ENCODE data around the gene ZNF467.

Gene ZNF467

DNA sequence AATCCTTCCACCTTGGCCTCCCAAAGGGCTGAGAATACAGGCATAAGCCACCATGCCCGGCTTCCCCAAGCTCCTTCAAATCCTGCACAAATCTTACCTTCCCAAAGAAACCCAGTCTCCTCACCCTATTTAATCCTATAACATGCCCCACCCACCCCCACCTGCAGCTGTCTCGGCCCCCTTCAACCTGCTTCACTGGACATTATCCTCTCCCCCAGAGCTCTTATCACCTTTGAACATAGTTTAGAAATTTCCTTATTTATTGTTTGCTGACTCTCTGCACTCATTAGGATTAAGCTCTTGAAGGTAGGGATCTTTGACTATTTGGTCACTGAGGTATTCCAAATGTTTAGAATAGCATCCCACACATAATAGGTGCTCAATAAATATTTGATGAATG is 3.5 kb downstream of the ZNF467 start:
- TF ChIP-seq, protein P1, sequence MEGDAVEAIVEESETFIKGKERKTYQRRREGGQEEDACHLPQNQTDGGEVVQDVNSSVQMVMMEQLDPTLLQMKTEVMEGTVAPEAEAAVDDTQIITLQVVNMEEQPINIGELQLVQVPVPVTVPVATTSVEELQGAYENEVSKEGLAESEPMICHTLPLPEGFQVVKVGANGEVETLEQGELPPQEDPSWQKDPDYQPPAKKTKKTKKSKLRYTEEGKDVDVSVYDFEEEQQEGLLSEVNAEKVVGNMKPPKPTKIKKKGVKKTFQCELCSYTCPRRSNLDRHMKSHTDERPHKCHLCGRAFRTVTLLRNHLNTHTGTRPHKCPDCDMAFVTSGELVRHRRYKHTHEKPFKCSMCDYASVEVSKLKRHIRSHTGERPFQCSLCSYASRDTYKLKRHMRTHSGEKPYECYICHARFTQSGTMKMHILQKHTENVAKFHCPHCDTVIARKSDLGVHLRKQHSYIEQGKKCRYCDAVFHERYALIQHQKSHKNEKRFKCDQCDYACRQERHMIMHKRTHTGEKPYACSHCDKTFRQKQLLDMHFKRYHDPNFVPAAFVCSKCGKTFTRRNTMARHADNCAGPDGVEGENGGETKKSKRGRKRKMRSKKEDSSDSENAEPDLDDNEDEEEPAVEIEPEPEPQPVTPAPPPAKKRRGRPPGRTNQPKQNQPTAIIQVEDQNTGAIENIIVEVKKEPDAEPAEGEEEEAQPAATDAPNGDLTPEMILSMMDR (IDR thresholded peaks at IDR 0.05; ENCODE audit: borderline replicate concordance, control extremely low read depth, extremely low read depth, insufficient read depth, missing control alignments) = no peak
- no peak for DNase-seq (ENCODE audit: low spot score)
- in situ Hi-C loops (cut with MboI; ENCODE audit: low sequenced_read_pairs, unreplicated experiment) = no loop called here

DNA sequence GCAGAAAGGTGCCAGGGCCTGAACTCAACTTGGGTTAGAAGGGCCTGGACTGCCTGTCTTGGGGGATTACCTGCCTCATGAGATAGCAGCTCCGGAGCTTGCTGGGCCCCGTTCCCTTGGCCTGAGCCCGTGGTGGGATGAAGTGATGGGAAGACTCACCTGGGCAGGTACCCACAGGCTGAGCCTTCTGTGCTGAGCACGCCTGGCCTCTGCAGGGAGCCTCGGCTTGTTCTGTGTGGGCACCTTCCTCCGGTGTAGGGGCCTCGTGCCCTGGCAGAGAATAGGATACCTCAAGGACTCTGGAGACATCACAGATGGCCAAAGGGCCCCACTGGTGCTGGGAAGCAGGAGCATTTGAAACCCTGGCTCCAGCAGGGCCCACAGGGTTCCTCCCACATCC is 4.5 kb downstream of the ZNF467 start:
- DNase-seq (ENCODE audit: low spot score) = no peak
- in situ Hi-C loops (cut with MboI; ENCODE audit: low sequenced_read_pairs, unreplicated experiment) = no loop called here
- TF ChIP-seq, protein P1 (IDR thresholded peaks at IDR 0.05; ENCODE audit: borderline replicate concordance, control extremely low read depth, extremely low read depth, insufficient read depth, missing control alignments) = no peak

DNA sequence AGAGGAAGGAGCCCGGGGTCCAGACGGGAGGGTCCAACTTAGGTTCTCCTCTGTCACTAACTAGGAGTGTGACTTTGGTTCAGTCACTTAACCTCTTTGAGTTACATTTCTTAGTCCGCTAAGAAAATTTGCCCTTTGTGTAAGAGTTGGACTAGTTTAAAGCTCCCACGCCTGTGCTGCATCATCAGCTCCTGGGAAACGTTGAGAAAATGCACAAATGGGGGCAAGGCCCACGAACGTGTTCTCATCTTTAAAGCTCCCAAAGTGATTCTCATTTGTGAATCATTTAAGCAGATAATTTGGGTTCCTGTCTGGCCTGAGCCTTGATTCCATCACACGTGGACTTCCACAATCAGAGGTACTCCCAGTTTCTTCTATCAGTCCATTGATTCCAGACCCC is 6.3 kb downstream of the ZNF467 start:
- DNase-seq (ENCODE audit: low spot score) = no peak
- in situ Hi-C loops (cut with MboI; ENCODE audit: low sequenced_read_pairs, unreplicated experiment) = no loop called here
- TF ChIP-seq, protein P1 (IDR thresholded peaks at IDR 0.05; ENCODE audit: borderline replicate concordance, control extremely low read depth, extremely low read depth, insufficient read depth, missing control alignments) = no peak

DNA sequence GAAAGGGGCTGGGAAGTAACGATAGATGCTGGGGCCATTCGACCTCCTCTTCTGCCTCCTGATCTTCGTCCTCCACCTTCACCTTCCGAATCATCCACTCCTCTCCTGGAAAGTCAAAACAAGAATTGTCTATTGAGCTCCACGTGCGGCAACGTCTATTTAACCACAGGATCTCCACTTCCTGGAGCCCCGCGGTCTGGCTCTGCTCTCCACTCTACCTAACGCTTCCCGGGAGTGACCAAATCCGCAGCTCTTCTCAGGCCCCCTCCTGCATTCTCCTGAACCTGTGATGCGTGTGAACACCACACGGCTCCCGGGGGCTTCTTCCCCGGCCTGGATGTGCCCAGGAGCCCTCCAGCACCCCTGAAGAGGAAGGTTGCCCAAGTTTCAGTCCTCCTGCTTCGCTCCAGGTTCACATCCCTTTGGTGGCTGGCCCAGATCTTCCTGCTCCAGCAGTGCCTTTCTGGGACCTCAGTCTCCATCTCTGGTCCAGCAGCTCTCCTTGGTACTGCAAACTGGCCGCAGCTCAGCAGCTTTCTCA is 7.2 kb downstream of the ZNF467 start:
- DNase-seq (ENCODE audit: low spot score) = no peak
- in situ Hi-C loops (cut with MboI; ENCODE audit: low sequenced_read_pairs, unreplicated experiment) = no loop called here
- TF ChIP-seq, protein P1 (IDR thresholded peaks at IDR 0.05; ENCODE audit: borderline replicate concordance, control extremely low read depth, extremely low read depth, insufficient read depth, missing control alignments) = no peak

DNA sequence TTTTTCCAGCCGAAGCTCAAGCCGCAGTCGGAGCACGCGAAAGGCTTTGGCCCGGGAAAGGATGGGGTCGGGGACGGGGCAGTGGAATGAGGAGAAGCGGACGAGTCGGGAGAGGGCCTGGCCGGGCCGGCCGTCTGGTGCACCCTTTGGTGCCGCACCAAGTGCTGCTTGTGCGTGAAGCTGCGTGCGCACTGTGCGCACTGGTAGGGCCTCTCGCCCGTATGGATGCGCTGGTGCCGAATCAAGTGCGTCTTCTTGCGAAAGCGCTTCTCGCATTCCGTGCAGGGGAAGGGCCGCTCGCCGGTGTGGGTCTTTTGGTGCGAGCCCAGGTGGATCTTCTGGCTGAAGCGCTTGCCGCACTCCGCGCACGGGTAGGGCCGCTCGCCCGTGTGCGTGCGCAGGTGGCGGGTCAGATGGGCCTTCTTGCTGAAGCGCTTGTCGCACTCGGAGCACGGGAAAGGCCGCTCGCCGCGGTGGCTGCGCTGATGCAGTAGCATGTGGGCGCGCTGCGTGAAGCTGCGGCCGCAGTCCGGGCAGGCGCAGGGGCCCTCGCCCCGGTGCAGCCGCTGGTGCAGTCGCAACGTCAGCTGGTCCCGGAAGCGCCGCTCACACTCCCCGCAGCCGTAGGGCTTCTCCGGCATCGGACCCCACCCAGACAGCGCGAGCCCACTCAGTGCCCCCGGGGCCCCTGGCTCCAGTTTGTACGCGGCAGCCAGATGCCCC is 7.8 kb downstream of the ZNF467 start:
- DNase-seq (ENCODE audit: low spot score) = no peak
- TF ChIP-seq, protein P1 (IDR thresholded peaks at IDR 0.05; ENCODE audit: borderline replicate concordance, control extremely low read depth, extremely low read depth, insufficient read depth, missing control alignments) = no peak

DNA sequence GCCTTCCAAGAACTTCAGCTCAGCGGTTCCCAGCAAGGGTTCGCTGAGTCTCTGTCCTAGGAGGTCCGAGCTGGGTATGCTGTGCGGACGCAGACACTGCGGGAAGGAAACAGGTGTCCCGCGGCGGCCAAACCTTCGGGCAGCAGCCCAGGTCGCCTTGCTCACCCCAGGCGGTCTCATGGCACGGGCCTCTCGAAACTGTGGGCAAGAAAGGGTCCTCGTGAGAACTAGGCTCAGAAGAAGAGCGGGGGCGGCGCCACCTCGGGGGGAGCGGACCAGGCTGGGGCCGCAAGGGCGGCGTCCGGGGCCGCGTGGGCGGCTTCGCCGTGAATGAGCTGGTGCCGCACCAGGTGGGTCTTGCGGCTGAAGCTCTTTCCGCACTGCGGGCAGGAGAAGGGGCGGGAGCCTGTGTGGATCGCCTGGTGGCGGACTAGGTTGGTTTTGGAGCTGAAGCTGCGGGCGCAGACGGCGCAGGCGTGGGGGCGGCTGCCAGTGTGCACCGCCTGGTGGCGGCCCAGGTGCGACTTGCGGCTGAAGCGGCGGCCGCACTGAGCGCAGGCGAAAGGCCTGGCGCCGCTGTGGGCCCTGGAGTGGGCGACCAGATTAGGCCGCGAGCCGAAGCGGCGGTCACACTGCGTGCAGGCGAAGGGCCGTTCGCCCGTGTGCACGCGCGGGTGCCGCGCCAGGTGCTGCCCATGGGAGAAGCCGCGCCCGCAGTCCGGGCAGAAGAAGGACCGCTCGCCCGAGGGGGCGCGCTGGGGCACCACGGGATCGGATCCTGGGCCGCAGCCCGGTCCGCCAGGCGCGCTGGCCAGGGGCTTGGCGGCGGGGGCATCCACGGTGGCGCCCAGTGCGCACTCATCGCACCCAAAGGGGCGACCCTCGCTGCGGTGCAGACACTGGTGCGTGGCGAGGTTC is 8.6 kb downstream of the ZNF467 start:
- in situ Hi-C loops (cut with MboI; ENCODE audit: low sequenced_read_pairs, unreplicated experiment) = no loop called here
- no peak for DNase-seq (ENCODE audit: low spot score)
- TF ChIP-seq, protein P1 (IDR thresholded peaks at IDR 0.05; ENCODE audit: borderline replicate concordance, control extremely low read depth, extremely low read depth, insufficient read depth, missing control alignments) = no peak

More for the DNA sequence above, 7.8 kb downstream of the ZNF467 start:
- in situ Hi-C loops (cut with MboI; ENCODE audit: low sequenced_read_pairs, unreplicated experiment) = no loop called here

Measured in GM13976 (cell line).